Keratinocyte (primary cell): ENCODE measurements around the gene PTAR1. TPM values are rescaled to one million over a fixed set of nuclear protein-coding genes. Genes with fewer than 3 reads are reported as not detected.
A peak's percentile ranks its signal among the peaks of the same experiment; 100 is the strongest.

Experiments used
- DNase-seq: peaks from one replicate; pipeline ENCODE4 v3.0.0-alpha.2; 2011; ENCODE audit warnings: low read depth, missing footprints, low spot score
- FAIRE-seq: peaks from 2 replicates; lab custom pipeline; 2011; peaks lifted over from hg19 to GRCh38; lab: Jason Lieb, UNC
- H2AFZ ChIP-seq: 2 replicates; pipeline ENCODE4 v1.6.0; 2012; ENCODE audit warnings: low read length, control low read depth, inconsistent platforms; ENCODE audit not compliant: control insufficient read depth
- H3K27ac ChIP-seq: 2 replicates; pipeline ENCODE4 v1.5.1; 2011; ENCODE audit warnings: low read length; ENCODE audit not compliant: control insufficient read depth, insufficient read depth
- H3K27me3 ChIP-seq: 3 replicates; pipeline ENCODE4 v1.6.0; 2011; ENCODE audit warnings: low read length; ENCODE audit not compliant: control insufficient read depth, insufficient read depth; ENCODE audit errors: extremely low read depth
- H3K36me3 ChIP-seq, 2 experiments: 2 replicates in 1 of 2; 3 replicates in 1 of 2; pipeline ENCODE4 v1.5.1; 2011; ENCODE audit warnings: low read length in 2 of 2, mild to moderate bottlenecking in 1 of 2; ENCODE audit not compliant: control insufficient read depth in 2 of 2, insufficient read depth in 2 of 2; ENCODE audit errors: extremely low read depth in 1 of 2
- H3K4me1 ChIP-seq: 3 replicates; pipeline ENCODE4 v1.5.1; 2011; ENCODE audit warnings: low read length; ENCODE audit not compliant: control insufficient read depth, insufficient read depth; ENCODE audit errors: extremely low read depth
- H3K4me2 ChIP-seq: 3 replicates; pipeline ENCODE4 v1.6.0; 2011; ENCODE audit warnings: low read depth, low read length; ENCODE audit not compliant: control insufficient read depth, insufficient read depth; ENCODE audit errors: extremely low read depth
- H3K4me3 ChIP-seq, 3 experiments: fragments of 200-600 bp in 1 of 3; sonication (generic) in 1 of 3; 2 replicates in 2 of 3; 3 replicates in 1 of 3; pipeline ENCODE4 v1.5.1; 2011 to 2016; ENCODE audit warnings: low read length in 3 of 3, mild to moderate bottlenecking in 3 of 3, control low read depth in 2 of 3, inconsistent platforms in 1 of 3, low read depth in 1 of 3, mixed read lengths in 1 of 3, mixed run types in 1 of 3, moderate library complexity in 1 of 3; ENCODE audit not compliant: control insufficient read depth in 2 of 3, insufficient read depth in 2 of 3; ENCODE audit errors: extremely low read depth in 1 of 3
- H3K79me2 ChIP-seq: 2 replicates; pipeline ENCODE4 v1.6.0; 2012; ENCODE audit warnings: low read length; ENCODE audit not compliant: control insufficient read depth, insufficient read depth
- H3K9ac ChIP-seq: 3 replicates; pipeline ENCODE4 v1.6.0; 2011; ENCODE audit warnings: low read length; ENCODE audit not compliant: control insufficient read depth, insufficient read depth; ENCODE audit errors: extremely low read depth
- H3K9me1 ChIP-seq: 3 replicates; pipeline ENCODE4 v1.6.0; 2011; ENCODE audit warnings: low read length; ENCODE audit not compliant: control insufficient read depth, insufficient read depth; ENCODE audit errors: extremely low read depth
- H3K9me3 ChIP-seq: 2 replicates; pipeline ENCODE4 v1.5.1; 2012; ENCODE audit warnings: low read depth, low read length; ENCODE audit not compliant: control insufficient read depth
- H4K20me1 ChIP-seq: 3 replicates; pipeline ENCODE4 v1.6.0; 2011; ENCODE audit warnings: low read length; ENCODE audit not compliant: control insufficient read depth, insufficient read depth; ENCODE audit errors: extremely low read depth
- EZH2 ChIP-seq: IDR thresholded peaks from one replicate; pipeline ENCODE4 v1.6.1; 2012; ENCODE audit warnings: inconsistent platforms, mild to moderate bottlenecking, low read length, moderate library complexity
- dilution Hi-C: fragments of 300-500 bp; cut with MboI; formaldehyde crosslinking; loops from one replicate; pipeline ENCODE4 v1.7.0; 2020; ENCODE audit warnings: low sequenced_read_pairs; ENCODE audit not compliant: extremely low pct_ligation_motif_present
- polyA plus RNA-seq, 5 experiments: library from polyadenylated mRNA; depleted of rRNA in 3 of 5; stranded (reverse) in 3 of 5; stranded (forward) in 1 of 5; unstranded in 1 of 5; fragments of >200 nt; gene quantifications; 1 replicate in 1 of 5; 2 replicates in 3 of 5; 3 replicates in 1 of 5; pipeline versions ENCODE4 v1.2.1 to v1.2.3, GENCODE V29; 2011 to 2012; ENCODE audit warnings: missing spikeins in 2 of 5, low read depth in 1 of 5, low replicate concordance in 1 of 5
- TF ChIP-seq, protein P1 (sequence below), 3 experiments: IDR thresholded peaks in 1 of 3; conservative IDR thresholded peaks in 1 of 3; optimal IDR thresholded peaks in 1 of 3; 2 replicates in 2 of 3; 3 replicates in 1 of 3; pipeline versions ENCODE3 to v1.5.1; 2011; ENCODE audit warnings: low read length in 3 of 3, mild to moderate bottlenecking in 3 of 3, moderate library complexity in 2 of 3, control low read depth in 1 of 3, inconsistent platforms in 1 of 3; ENCODE audit not compliant: insufficient read depth in 2 of 3; ENCODE audit errors: extremely low read depth in 1 of 3

The PTAR1 gene
- polyA plus RNA-seq, 1 donor (not counting 4 experiments of a cell fraction or from before 2014, with no cell fraction given): 15.5 TPM

DNA sequence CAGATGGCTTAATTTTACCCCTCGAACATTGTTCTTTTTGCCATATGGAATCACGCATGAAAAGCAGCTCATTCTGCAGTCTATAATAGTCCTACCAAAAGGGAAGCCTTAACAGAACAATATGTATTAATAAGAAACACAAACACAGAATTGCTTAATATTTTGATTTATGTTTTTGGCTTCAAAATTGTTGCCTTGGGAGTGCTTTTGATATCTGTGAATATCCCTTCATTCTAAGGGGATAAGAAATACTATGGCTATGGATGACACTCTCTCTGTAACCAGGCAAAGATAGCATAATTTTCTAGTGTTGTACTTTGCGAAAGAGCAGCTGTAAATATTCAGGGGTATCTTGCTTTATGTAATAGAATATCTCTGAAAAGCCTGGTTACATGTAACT lies 34.5 kb upstream of the PTAR1 start:
- Histone ChIP-seq H3K9me3 (no peaks in the 10 kb centered on the region), H3K36me3 (no peaks in the 10 kb centered on the region), H3K4me2 (no peak overlapping the region), H3K4me1 (no peaks in the 10 kb centered on the region), H3K79me2 (no peaks in the 10 kb centered on the region), H3K9me1 (no peaks in the 10 kb centered on the region), H3K27me3 (peaks cover 6% of the 10 kb centered on the region), H3K9ac (no peak overlapping the region), H2AFZ (no peak overlapping the region), H3K27ac (no peak overlapping the region), H4K20me1 (no peaks in the 10 kb centered on the region), H3K4me3 (no peak overlapping the region)
- no peak for TF ChIP-seq EZH2
- TF ChIP-seq, protein P1, sequence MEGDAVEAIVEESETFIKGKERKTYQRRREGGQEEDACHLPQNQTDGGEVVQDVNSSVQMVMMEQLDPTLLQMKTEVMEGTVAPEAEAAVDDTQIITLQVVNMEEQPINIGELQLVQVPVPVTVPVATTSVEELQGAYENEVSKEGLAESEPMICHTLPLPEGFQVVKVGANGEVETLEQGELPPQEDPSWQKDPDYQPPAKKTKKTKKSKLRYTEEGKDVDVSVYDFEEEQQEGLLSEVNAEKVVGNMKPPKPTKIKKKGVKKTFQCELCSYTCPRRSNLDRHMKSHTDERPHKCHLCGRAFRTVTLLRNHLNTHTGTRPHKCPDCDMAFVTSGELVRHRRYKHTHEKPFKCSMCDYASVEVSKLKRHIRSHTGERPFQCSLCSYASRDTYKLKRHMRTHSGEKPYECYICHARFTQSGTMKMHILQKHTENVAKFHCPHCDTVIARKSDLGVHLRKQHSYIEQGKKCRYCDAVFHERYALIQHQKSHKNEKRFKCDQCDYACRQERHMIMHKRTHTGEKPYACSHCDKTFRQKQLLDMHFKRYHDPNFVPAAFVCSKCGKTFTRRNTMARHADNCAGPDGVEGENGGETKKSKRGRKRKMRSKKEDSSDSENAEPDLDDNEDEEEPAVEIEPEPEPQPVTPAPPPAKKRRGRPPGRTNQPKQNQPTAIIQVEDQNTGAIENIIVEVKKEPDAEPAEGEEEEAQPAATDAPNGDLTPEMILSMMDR (optimal IDR thresholded peaks at IDR 0.05 in 1 of 3, IDR thresholded peaks at IDR 0.05 in 1 of 3, conservative IDR thresholded peaks at IDR 0.05 in 1 of 3; ENCODE audit: extremely low read depth in 1 of 3, insufficient read depth in 2 of 3, low read length in 3 of 3): no peak
- FAIRE-seq (no peak), DNase-seq (no peak)
- dilution Hi-C loops: no loop called here

DNA sequence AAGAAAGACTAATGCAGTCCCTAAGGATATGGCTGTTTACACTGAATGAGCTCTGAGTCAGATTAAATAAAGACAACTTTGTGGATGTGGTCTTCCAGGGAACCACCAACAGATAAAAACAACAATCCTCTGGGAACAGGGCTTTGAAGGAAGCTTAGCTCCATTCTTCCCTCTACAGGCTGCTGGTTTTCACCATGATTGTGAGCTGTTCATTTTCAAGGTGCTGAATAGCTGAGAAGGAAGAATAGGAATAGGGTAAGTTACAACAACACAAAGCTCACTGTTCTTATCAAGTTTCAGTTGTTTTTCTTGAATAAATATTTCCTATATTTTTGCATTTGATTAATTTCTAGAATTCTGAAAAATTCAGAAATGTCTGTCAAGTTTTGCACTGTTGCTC lies 25.9 kb upstream of the PTAR1 start:
- FAIRE-seq (no peak), DNase-seq (no peak)
- TF ChIP-seq EZH2: no peak
- TF ChIP-seq, protein P1 (optimal IDR thresholded peaks at IDR 0.05 in 1 of 3, IDR thresholded peaks at IDR 0.05 in 1 of 3, conservative IDR thresholded peaks at IDR 0.05 in 1 of 3; ENCODE audit: extremely low read depth in 1 of 3, insufficient read depth in 2 of 3, low read length in 3 of 3): peak; percentile 18 to 30 (median 22)
- peaks cover 6% of the 10 kb centered on the region for H3K27me3 ChIP-seq
- no peak overlapping the region for H3K9ac ChIP-seq
- dilution Hi-C loops: no loop called here
- H3K4me2 ChIP-seq: no peak overlapping the region
- no peaks in the 10 kb centered on the region for H3K4me1 ChIP-seq
- H3K9me1 ChIP-seq: no peaks in the 10 kb centered on the region
- no peaks in the 10 kb centered on the region for H3K79me2 ChIP-seq
- no peaks in the 10 kb centered on the region for H3K36me3 ChIP-seq
- no peak overlapping the region for H2AFZ ChIP-seq
- no peaks in the 10 kb centered on the region for H4K20me1 ChIP-seq
- H3K27ac ChIP-seq: no peak overlapping the region
- no peaks in the 10 kb centered on the region for H3K9me3 ChIP-seq
- H3K4me3 ChIP-seq: no peak overlapping the region
